ENCODE measurements around the gene CSNK1E.

DNA sequence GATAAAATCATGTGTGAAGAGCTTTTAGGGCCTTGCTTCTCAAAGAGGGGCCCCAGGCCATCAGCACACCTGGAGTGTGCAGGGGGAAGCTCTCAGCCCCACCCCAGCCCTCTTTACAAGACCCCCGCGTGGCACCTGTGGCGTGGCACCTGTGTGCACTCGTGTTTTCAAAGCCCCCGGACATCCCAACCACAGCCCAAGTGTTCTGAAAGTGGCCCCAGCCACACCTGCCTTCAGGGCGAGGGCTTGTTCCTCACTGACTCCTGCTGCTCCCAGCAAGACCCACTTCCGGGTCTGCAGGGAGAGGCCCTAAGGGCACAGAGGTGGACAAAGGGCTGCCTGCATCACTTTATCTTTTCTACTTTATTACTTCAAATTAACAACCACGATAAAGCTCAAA, 26.9 kb downstream of the CSNK1E start:
- TF ChIP-seq, protein P1, sequence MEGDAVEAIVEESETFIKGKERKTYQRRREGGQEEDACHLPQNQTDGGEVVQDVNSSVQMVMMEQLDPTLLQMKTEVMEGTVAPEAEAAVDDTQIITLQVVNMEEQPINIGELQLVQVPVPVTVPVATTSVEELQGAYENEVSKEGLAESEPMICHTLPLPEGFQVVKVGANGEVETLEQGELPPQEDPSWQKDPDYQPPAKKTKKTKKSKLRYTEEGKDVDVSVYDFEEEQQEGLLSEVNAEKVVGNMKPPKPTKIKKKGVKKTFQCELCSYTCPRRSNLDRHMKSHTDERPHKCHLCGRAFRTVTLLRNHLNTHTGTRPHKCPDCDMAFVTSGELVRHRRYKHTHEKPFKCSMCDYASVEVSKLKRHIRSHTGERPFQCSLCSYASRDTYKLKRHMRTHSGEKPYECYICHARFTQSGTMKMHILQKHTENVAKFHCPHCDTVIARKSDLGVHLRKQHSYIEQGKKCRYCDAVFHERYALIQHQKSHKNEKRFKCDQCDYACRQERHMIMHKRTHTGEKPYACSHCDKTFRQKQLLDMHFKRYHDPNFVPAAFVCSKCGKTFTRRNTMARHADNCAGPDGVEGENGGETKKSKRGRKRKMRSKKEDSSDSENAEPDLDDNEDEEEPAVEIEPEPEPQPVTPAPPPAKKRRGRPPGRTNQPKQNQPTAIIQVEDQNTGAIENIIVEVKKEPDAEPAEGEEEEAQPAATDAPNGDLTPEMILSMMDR (optimal IDR thresholded peaks at IDR 0.05 in 1 of 3, IDR thresholded peaks at IDR 0.05 in 1 of 3, conservative IDR thresholded peaks at IDR 0.05 in 1 of 3; ENCODE audit: extremely low read depth in 1 of 3, insufficient read depth in 2 of 3, low read length in 3 of 3), result no peak
- no peak for TF ChIP-seq EZH2 (IDR thresholded peaks at IDR 0.05; ENCODE audit: low read length)
